Testis (tissue), 3 donors: ENCODE measurements around the gene LMTK3. TPM values are rescaled to one million over a fixed set of nuclear protein-coding genes. Genes with fewer than 3 reads are reported as not detected.
A peak's percentile ranks its signal among the peaks of the same experiment; 100 is the strongest.

Source experiments
- DNase-seq: peaks from one replicate; pipeline ENCODE4 v3.0.0-alpha.2; 2019
- H3K27ac ChIP-seq, 2 donors: fragments of 200-600 bp; sonication (generic); one replicate each; pipeline ENCODE4 v1.5.1; 2019
- H3K27me3 ChIP-seq: fragments of 200-600 bp; sonication (generic); one replicate; pipeline ENCODE4 v1.5.1; 2019
- H3K36me3 ChIP-seq: fragments of 200-600 bp; sonication (generic); one replicate; pipeline ENCODE4 v1.5.1; 2017; ENCODE audit warnings: low read depth; ENCODE audit errors: missing control alignments
- H3K4me1 ChIP-seq: fragments of 200-600 bp; sonication (generic); one replicate; pipeline ENCODE4 v1.5.1; 2019
- H3K4me3 ChIP-seq, 2 donors: fragments of 200-600 bp; sonication (generic); one replicate each; pipeline ENCODE4 v1.5.1; 2017 to 2019
- H3K9me3 ChIP-seq: fragments of 200-600 bp; sonication (generic); one replicate; pipeline ENCODE4 v1.5.1; 2017
- POLR2A ChIP-seq: fragments of 450-650 bp; IDR thresholded peaks from one replicate; pipeline ENCODE4 v1.6.1; 2017; ENCODE audit warnings: antibody characterized with exemption, mild to moderate bottlenecking, moderate library complexity
- WGBS, 2 donors: methylation state at CpG; one replicate each; pipeline ENCODE4 v1.1.5; 2018; 5-methylcytosine and 5-hydroxymethylcytosine counted together
- intact Hi-C: fragments of 100-400 bp; cut with DNase I; formaldehyde crosslinking; loops from one replicate; pipeline ENCODE4 v1.15.1; 2023; ENCODE audit warnings: low total_unique reads
- polyA plus RNA-seq: library from polyadenylated mRNA; stranded (reverse); fragments of 350-450 nt; fragmentation: Illumina TruSeq; extraction: RNeasy Lipid Tissue Mini Kit (QIAGEN cat#74804); gene quantifications from one replicate; pipeline ENCODE4 v1.2.3, GENCODE V29; 2014; ENCODE audit warnings: low read depth, low replicate concordance; ENCODE audit not compliant: insufficient read depth
- total RNA-seq, 2 donors: library from RNA; depleted of rRNA; stranded (reverse); fragments of >200 nt; gene quantifications; one replicate each; pipeline ENCODE4 v1.2.3, GENCODE V29; 2016
- TF ChIP-seq, protein P1 (sequence below), 3 experiments: fragments of 450-650 bp in 2 of 3; fragments of 200-600 bp in 1 of 3; sonication (generic) in 1 of 3; IDR thresholded peaks; one replicate each; pipeline ENCODE4 v1.5.1; 2016 to 2019; ENCODE audit warnings: antibody characterized with exemption in 3 of 3, mild to moderate bottlenecking in 2 of 3, moderate library complexity in 1 of 3

LMTK3 gene
- total and polyA plus RNA-seq, 3 donors from 2014 or later = 0.62 to 1.7 (median 0.96) TPM

DNA sequence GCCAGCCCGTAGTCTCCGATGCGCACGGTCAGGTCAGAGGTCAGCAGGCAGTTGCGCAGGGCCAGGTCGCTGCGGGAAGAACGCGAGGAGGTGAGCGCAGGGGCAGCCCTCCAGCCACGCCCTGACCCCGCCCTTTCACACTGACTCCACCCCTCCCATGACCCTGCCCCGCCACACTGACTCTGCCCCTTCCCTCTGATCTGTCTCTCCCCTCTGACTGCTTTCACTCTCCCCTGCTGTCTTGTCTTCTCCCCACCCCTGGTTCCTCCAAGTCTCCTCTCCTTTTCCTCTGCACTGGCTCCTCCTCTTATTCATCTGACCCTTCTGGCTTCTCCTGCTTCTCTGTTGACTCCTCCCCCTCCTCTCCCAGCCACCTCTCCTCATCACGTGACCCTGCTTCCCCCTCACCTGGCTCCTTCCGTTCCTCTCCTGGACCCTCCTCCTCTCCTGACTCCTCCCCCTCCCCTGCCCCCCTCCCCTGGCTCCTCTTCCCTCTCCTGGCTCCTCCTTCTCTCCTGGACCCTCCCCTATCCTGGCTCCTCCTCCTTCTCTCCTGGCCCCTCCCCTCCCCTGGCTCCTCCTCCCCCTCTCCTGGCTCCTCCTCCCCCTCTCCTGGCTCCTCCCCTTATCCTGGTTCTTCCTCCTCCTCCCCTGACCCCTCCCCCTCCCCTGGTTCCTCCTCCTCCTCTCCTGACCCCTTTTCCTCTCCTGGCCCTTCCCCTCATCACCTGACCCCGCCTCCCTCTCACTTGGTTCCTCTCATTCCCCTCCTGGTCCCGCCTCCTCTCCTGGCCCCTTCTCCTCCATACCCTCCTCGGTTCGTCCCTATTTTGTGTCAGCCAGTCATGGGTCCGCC is 9.9 kb downstream of the LMTK3 start:
- WGBS, 2 donors = 1 to 3% methylated on average over 16 to 20 of the region's 20 CpGs
- no peaks in the 10 kb centered on the region for H3K9me3 ChIP-seq
- TF ChIP-seq POLR2A = no peak
- TF ChIP-seq, protein P1, sequence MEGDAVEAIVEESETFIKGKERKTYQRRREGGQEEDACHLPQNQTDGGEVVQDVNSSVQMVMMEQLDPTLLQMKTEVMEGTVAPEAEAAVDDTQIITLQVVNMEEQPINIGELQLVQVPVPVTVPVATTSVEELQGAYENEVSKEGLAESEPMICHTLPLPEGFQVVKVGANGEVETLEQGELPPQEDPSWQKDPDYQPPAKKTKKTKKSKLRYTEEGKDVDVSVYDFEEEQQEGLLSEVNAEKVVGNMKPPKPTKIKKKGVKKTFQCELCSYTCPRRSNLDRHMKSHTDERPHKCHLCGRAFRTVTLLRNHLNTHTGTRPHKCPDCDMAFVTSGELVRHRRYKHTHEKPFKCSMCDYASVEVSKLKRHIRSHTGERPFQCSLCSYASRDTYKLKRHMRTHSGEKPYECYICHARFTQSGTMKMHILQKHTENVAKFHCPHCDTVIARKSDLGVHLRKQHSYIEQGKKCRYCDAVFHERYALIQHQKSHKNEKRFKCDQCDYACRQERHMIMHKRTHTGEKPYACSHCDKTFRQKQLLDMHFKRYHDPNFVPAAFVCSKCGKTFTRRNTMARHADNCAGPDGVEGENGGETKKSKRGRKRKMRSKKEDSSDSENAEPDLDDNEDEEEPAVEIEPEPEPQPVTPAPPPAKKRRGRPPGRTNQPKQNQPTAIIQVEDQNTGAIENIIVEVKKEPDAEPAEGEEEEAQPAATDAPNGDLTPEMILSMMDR (IDR thresholded peaks at IDR 0.05) = no peak
- H3K4me1 ChIP-seq = no peaks in the 10 kb centered on the region
- H3K27me3 ChIP-seq = no peaks in the 10 kb centered on the region
- no peak overlapping the region for H3K27ac ChIP-seq
- H3K4me3 ChIP-seq = peak overlapping the region in 1 of 2 donors; percentile 13
- H3K36me3 ChIP-seq = no peaks in the 10 kb centered on the region
- peak; percentile 44 for DNase-seq
- intact Hi-C loops = loop anchor here (10.0 kb wide), 1 partner anchor 83 kb away; no protein-coding TSS in a partner anchor

DNA sequence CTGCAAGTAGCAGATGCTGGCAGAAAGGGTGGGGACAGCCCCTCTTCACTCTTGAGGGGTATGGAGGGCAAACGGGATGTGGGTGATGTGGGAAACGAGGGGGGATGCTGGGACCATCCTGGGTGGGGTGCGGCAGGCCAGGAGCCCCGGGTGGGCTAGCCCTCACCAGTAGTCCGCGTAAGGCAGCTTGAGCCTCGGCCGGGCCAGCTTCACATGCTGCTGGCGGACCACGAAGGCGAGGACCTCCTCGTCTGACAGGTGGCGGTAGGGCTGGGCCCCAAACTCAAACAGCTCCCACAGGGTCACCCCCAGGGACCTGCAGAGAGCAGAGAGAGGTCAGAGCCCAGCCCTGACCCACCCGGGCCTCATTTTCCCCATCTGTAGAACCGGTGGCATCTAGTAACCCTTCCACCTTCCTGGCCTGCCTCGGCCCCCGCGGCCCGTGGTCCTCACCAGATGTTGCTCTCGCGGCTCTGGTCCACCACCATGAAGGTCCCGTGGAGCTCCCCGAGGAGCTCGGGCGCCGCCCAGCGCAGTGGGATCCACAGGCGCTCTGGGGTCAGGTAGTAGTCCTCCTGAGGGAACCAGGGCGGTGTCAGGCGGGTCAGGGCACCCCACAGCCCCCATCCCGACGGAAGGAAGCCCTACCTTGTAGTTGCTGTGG is 10.7 kb downstream of the LMTK3 start:
- Histone ChIP-seq H3K27ac (no peak overlapping the region), H3K9me3 (no peaks in the 10 kb centered on the region), H3K4me1 (no peaks in the 10 kb centered on the region), H3K36me3 (no peaks in the 10 kb centered on the region), H3K4me3 (no peak overlapping the region), H3K27me3 (no peaks in the 10 kb centered on the region)
- DNase-seq = no peak
- TF ChIP-seq, protein P1 (IDR thresholded peaks at IDR 0.05) = no peak
- 43 to 56% methylated on average over 12 to 32 of the region's 32 CpGs for WGBS, 2 donors
- intact Hi-C loops = loop anchor here (10.0 kb wide), 1 partner anchor 84 kb away; no protein-coding TSS in a partner anchor

DNA sequence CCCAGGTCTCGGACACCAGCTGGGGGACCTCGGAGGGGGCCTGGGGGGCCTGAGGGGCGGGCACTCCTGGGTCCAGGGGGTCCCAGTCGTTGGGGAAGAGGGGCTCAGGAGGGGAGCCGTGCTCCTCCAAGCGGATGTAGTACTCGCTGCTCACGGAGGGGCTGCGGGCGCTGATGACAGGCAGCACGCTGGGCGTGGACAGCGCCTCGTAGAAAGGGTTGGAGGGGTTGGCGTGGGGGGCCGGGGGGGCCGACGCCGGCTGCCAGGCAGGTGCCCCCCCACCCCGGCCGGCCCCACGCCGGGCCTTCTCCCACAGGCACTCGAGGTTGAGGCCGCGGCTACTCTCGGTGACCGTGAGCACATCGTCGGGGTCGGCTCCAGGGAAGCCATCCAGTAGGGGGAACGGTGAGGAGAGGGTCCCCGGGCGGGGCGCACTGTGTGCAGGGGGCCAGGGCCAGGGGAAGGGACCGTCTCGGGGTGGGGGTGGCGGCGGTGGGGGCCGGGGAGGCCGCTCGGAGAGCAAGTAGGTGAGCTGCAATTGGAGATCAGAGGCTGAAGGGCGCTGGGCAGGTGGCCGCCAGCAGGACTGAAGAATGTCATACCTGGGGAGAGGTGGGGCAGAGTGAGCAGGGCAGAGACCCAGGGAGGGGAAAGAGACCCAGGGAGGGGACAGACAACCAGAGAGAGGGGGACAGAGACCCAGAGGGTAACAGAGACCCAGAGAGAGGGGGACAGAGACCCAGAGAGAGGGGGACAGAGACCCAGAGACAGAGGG is 12.1 kb downstream of the LMTK3 start:
- Histone ChIP-seq H3K36me3 (no peaks in the 10 kb centered on the region), H3K4me1 (no peaks in the 10 kb centered on the region), H3K27ac (no peak overlapping the region), H3K27me3 (no peaks in the 10 kb centered on the region), H3K4me3 (no peak overlapping the region), H3K9me3 (no peaks in the 10 kb centered on the region)
- intact Hi-C loops = loop anchor here (10.0 kb wide), 1 partner anchor 85 kb away; no protein-coding TSS in a partner anchor
- DNase-seq = no peak
- 51 to 75% methylated on average over 2 to 41 of the region's 44 CpGs for WGBS, 2 donors
- no peak for TF ChIP-seq POLR2A
- TF ChIP-seq, protein P1 (IDR thresholded peaks at IDR 0.05) = no peak

DNA sequence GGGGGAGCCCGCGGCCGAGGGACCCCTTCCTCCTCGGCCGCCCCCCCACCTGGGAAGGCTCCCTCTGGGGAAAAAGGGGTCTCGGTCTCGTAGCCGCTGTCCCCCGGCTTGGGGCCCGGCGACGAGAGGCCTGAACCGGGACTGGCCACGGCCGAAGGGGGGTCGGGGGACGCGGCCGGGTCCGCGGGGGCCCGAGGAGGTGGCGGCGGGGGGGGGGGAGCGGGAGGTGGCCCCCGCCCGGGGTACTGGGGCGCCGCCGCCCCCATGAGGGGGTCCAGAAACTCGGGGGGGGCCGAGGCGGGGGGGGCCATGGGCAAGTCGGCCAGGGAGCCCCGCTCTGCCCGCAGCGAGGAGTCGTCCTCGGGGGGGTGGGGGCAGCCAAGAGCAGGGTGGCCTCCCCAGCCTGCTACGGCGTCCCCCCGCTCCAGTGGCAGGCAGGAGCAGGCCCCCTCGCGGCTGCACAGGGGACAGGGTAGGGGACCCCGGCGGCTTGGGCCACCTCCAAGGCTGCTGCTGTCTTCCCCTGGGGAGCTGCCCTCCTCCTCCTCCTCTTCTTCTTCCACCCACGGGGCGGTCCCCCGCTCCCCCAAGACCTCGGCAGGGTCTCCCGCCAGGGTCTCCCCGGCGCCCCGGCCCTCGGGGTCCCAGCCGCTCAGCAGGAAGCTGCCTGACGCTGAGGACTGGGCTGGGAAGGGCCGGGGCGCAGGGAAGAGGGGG is 12.9 kb downstream of the LMTK3 start:
- no peak overlapping the region for H3K27ac ChIP-seq
- WGBS, 2 donors = 50% methylated on average over 39 of the region's 59 CpGs; no CpG with 5 or more reads in 1 of the 2 donors
- H3K27me3 ChIP-seq = no peaks in the 10 kb centered on the region
- intact Hi-C loops = no loop called here
- no peak overlapping the region for H3K4me3 ChIP-seq
- TF ChIP-seq, protein P1 (IDR thresholded peaks at IDR 0.05) = no peak
- TF ChIP-seq POLR2A = no peak
- no peaks in the 10 kb centered on the region for H3K9me3 ChIP-seq
- DNase-seq = no peak
- H3K4me1 ChIP-seq = peaks cover 3% of the 10 kb centered on the region
- H3K36me3 ChIP-seq = no peaks in the 10 kb centered on the region
